NCI-H1694 treated with DMSO at 0.1 percent for 48 hours (cell line): Measurements from ENCODE around the gene NOL6.
"Not testable (repeated sequence)": the region's sequence is repeated elsewhere in the genome, so short reads cannot be mapped to it uniquely, and the experiment has no call there.

Experiments used
- DNase-seq: peaks from one replicate; lab custom pipeline; 2025; lab: John Stamatoyannopoulos, UW

Gene NOL6

GRCh38 chr9:33473643-33474352 lies at the start of gene NOL6:
TSS of gene NOL6 (minus strand) at chr9:33473924. CDS start at chr9:33473842, 82 bp downstream.
- DNase-seq = peak; percentile 98

GRCh38 chr9:33521861-33522260 lies 48.1 kb upstream of the NOL6 start:
- not testable (repeated sequence) for DNase-seq

GRCh38 chr9:33517934-33518577 lies 44.3 kb upstream of the NOL6 start:
- DNase-seq = not testable (repeated sequence)

- DNase-seq = peak; percentile 26
Observed at GRCh38 chr9:33517373-33517772, 43.6 kb upstream of the NOL6 start.

- not testable (repeated sequence) for DNase-seq
Observed at GRCh38 chr9:33516397-33516796, 42.7 kb upstream of the NOL6 start.

- DNase-seq = not testable (repeated sequence)
Observed at GRCh38 chr9:33515342-33515995, 41.7 kb upstream of the NOL6 start.

- DNase-seq = not testable (repeated sequence)
Observed at GRCh38 chr9:33512535-33512934, 38.8 kb upstream of the NOL6 start.

- not testable (repeated sequence) for DNase-seq
Observed at GRCh38 chr9:33511184-33511517, 37.4 kb upstream of the NOL6 start.

- DNase-seq = peak; percentile 43
Observed at GRCh38 chr9:33510262-33511183, 36.8 kb upstream of the NOL6 start.

- no peak for DNase-seq
Observed at GRCh38 chr9:33506626-33507370, 33.1 kb upstream of the NOL6 start.

GRCh38 chr9:33498387-33498786 lies 24.7 kb upstream of the NOL6 start:
- DNase-seq = peak; percentile 27

- not testable (repeated sequence) for DNase-seq
Observed at GRCh38 chr9:33493819-33494218, 20.1 kb upstream of the NOL6 start.

- DNase-seq = no peak
Observed at GRCh38 chr9:33489066-33489465, 15.3 kb upstream of the NOL6 start.

- DNase-seq = not testable (repeated sequence)
Observed at GRCh38 chr9:33485312-33485711, 11.6 kb upstream of the NOL6 start.

- no peak for DNase-seq
Observed at GRCh38 chr9:33480976-33481375, 7.3 kb upstream of the NOL6 start.

- no peak for DNase-seq
Observed at GRCh38 chr9:33480106-33480505, 6.4 kb upstream of the NOL6 start.

- no peak for DNase-seq
Observed at GRCh38 chr9:33476503-33476902, 2.8 kb upstream of the NOL6 start.

- DNase-seq = no peak
Observed at GRCh38 chr9:33475357-33475756, 1.6 kb upstream of the NOL6 start.

GRCh38 chr9:33472881-33473615 lies 676 bp downstream of the NOL6 start:
- no peak for DNase-seq

- no peak for DNase-seq
Observed at GRCh38 chr9:33472171-33472880, 1.4 kb downstream of the NOL6 start.
